PC-3 (cell line): ENCODE measurements around the gene RUFY3. TPM values are rescaled to one million over a fixed set of nuclear protein-coding genes. Genes with fewer than 3 reads are reported as not detected.

Experiments
- ATAC-seq: fragments of 200-7000 bp; cut with Tn5 transposase; 2 replicates; pipeline ENCODE4 v1.9.1; 2020; ENCODE audit warnings: mild to moderate bottlenecking, moderate library complexity
- BruUV-seq: library from RNA; stranded (reverse); fragments of 400-500 nt; replicated peaks from 2 replicates; lab custom pipeline; 2021; lab: Mats Ljungman, UMichigan
- CTCF ChIA-PET: fragments of 300-600 bp; sonication (Branson Sonifier 250); formaldehyde crosslinking; loops from one replicate; lab custom pipeline; 2022; ENCODE audit warnings: antibody characterized with exemption; lab: Charles Lee
- POLR2A ChIA-PET: fragments of 300-600 bp; sonication (Branson Sonifier 250); formaldehyde crosslinking; loops from one replicate; lab custom pipeline; 2022; ENCODE audit warnings: antibody characterized with exemption; ENCODE audit not compliant: unreplicated experiment; lab: Charles Lee
- DNase-seq: peaks from one replicate; pipeline ENCODE4 v3.0.0-alpha.2; 2015
- H2AFZ ChIP-seq: fragments of 300-600 bp; sonication (generic); 2 replicates; pipeline ENCODE4 v1.6.0; 2016; ENCODE audit warnings: antibody characterized with exemption, low read length
- H3F3A ChIP-seq: fragments of 300-600 bp; sonication (generic); one replicate; pipeline ENCODE4 v1.6.0; 2017; ENCODE audit warnings: antibody characterized with exemption, low read length, control low read depth, mild to moderate bottlenecking; ENCODE audit not compliant: unreplicated experiment
- H3K27ac ChIP-seq: fragments of 300-600 bp; sonication (generic); 2 replicates; pipeline ENCODE4 v1.5.1; 2016; ENCODE audit warnings: mild to moderate bottlenecking, low read length
- H3K27me3 ChIP-seq: fragments of 300-600 bp; sonication (generic); 2 replicates; pipeline ENCODE4 v1.6.1; 2016; ENCODE audit warnings: low read length, mixed read lengths
- H3K36me3 ChIP-seq: fragments of 300-600 bp; sonication (generic); 2 replicates; pipeline ENCODE4 v1.6.1; 2016; ENCODE audit warnings: low read depth, mixed run types, low read length, mixed read lengths
- H3K4me1 ChIP-seq: fragments of 300-600 bp; sonication (generic); 2 replicates; pipeline ENCODE4 v1.5.1; 2016; ENCODE audit warnings: low read length; ENCODE audit not compliant: insufficient read depth
- H3K4me2 ChIP-seq: fragments of 300-600 bp; sonication (generic); 2 replicates; pipeline ENCODE4 v1.6.0; 2016; ENCODE audit warnings: low read length
- H3K4me3 ChIP-seq: fragments of 300-600 bp; sonication (generic); 2 replicates; pipeline ENCODE4 v1.5.1; 2016; ENCODE audit warnings: mild to moderate bottlenecking, low read length, mixed read lengths
- H3K79me2 ChIP-seq: fragments of 300-600 bp; sonication (generic); 2 replicates; pipeline ENCODE4 v1.6.1; 2017; ENCODE audit warnings: low read length, mixed read lengths
- H3K9ac ChIP-seq: fragments of 300-600 bp; sonication (generic); 2 replicates; pipeline ENCODE4 v1.6.0; 2016; ENCODE audit warnings: mild to moderate bottlenecking, low read length
- H3K9me2 ChIP-seq: fragments of 300-600 bp; sonication (generic); replicated peaks from 2 replicates; pipeline ENCODE4 v1.6.1; 2016; ENCODE audit warnings: mixed run types, low read length, mixed read lengths
- H3K9me3 ChIP-seq: fragments of 300-600 bp; sonication (generic); 2 replicates; pipeline ENCODE4 v1.6.1; 2016; ENCODE audit warnings: low read length, mixed read lengths
- H4K20me1 ChIP-seq: fragments of 300-600 bp; sonication (generic); 2 replicates; pipeline ENCODE4 v1.6.1; 2016; ENCODE audit warnings: low read length, mixed read lengths
- EZH2 ChIP-seq: fragments of 300-600 bp; sonication (generic); IDR thresholded peaks from one replicate; pipeline ENCODE4 v1.6.1; 2017; ENCODE audit warnings: antibody characterized with exemption, mild to moderate bottlenecking, low read length; ENCODE audit not compliant: unreplicated experiment
- EZH2phosphoT487 ChIP-seq: fragments of 300-600 bp; sonication (generic); IDR thresholded peaks from 2 replicates; pipeline ENCODE4 v1.6.1; 2018; ENCODE audit warnings: mild to moderate bottlenecking, antibody characterized with exemption, low read length, borderline replicate concordance
- intact Hi-C: fragments of 100-400 bp; cut with micrococcal nuclease; formaldehyde crosslinking; loops from 2 replicates; pipeline ENCODE4 v1.9.0; 2023
- total RNA-seq: library from RNA; depleted of rRNA; stranded (reverse); fragments of >200 nt; gene quantifications from 2 replicates; pipeline ENCODE4 v1.2.3, GENCODE V29; 2014
- TF ChIP-seq, protein P1 (sequence below): fragments of 300-600 bp; sonication (generic); conservative IDR thresholded peaks from 2 replicates; pipeline ENCODE4 v1.5.1; 2017; ENCODE audit warnings: antibody characterized with exemption, low read depth, mild to moderate bottlenecking, low read length

RUFY3 gene
- total RNA-seq, 1 experiment from 2014 or later: 25.6 TPM

DNA sequence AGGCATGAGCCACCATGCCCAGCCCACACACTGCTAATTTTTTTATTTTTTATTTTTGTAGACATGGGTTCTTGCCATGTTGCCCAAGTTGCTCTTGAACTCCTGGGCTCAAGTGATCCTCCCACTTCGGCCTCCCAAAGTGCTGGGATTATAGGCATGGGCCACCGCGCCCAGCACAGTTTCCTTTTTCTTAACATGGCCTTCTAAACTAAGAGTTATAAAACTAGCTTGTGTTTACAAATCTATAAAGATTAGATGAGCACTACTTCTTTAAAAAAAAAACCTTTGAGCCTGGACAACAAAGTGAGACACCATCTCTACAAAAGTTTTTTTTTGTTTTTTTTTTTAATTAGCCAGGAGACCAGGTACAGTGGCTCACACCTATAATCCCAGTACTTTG is 107.3 kb downstream of the RUFY3 start:
- ATAC-seq: no peak
- ChIA-PET CTCF (no interaction called here), POLR2A (no interaction called here)
- TF ChIP-seq EZH2phosphoT487 (no peak), EZH2 (no peak)
- TF ChIP-seq, protein P1, sequence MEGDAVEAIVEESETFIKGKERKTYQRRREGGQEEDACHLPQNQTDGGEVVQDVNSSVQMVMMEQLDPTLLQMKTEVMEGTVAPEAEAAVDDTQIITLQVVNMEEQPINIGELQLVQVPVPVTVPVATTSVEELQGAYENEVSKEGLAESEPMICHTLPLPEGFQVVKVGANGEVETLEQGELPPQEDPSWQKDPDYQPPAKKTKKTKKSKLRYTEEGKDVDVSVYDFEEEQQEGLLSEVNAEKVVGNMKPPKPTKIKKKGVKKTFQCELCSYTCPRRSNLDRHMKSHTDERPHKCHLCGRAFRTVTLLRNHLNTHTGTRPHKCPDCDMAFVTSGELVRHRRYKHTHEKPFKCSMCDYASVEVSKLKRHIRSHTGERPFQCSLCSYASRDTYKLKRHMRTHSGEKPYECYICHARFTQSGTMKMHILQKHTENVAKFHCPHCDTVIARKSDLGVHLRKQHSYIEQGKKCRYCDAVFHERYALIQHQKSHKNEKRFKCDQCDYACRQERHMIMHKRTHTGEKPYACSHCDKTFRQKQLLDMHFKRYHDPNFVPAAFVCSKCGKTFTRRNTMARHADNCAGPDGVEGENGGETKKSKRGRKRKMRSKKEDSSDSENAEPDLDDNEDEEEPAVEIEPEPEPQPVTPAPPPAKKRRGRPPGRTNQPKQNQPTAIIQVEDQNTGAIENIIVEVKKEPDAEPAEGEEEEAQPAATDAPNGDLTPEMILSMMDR: no peak
- Histone ChIP-seq H3K4me2 (no peak overlapping the region), H3K9me2 (no peaks in the 10 kb centered on the region), H3F3A (no peaks in the 10 kb centered on the region), H3K27me3 (no peaks in the 10 kb centered on the region), H3K4me3 (no peak overlapping the region), H3K27ac (no peak overlapping the region), H4K20me1 (peaks cover 10% of the 10 kb centered on the region), H3K9me3 (no peaks in the 10 kb centered on the region), H3K79me2 (peaks cover 17% of the 10 kb centered on the region), H2AFZ (no peak overlapping the region), H3K9ac (no peak overlapping the region), H3K36me3 (peaks cover 72% of the 10 kb centered on the region), H3K4me1 (0 out of 2 replicates have a peak, but pooled peaks cover 3% of the 10 kb centered on the region)
- intact Hi-C loops: no loop called here
- no TSS peak for BruUV-seq
- no peak for DNase-seq

DNA sequence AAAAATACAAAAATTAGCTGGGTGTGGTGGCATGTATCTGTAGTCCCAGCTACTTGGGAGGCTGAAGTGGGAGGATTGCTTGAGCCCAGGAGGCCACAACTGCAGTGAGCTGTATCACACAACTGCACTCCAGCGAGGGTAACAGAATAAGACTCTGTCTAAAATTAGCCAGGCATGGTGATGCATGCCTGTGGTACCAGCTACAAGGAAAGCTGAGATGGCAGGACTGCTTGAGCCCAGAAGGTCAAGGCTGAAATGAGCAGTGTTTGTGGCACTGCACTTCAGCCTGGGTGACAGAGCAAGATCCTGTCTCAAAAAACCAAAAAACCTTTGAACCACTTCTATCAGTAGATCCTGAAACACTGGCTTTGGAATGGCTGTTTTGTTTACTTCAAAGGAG is 107.7 kb downstream of the RUFY3 start:
- H3K4me3 ChIP-seq: no peak overlapping the region
- peaks cover 22% of the 10 kb centered on the region for H3K79me2 ChIP-seq
- H3K9ac ChIP-seq: no peak overlapping the region
- intact Hi-C loops: no loop called here
- POLR2A ChIA-PET: no interaction called here
- no peak overlapping the region for H3K27ac ChIP-seq
- H3K4me2 ChIP-seq: no peak overlapping the region
- DNase-seq (no peak), ATAC-seq (no peak)
- no peaks in the 10 kb centered on the region for H3K9me3 ChIP-seq
- no peaks in the 10 kb centered on the region for H3K27me3 ChIP-seq
- TF ChIP-seq EZH2phosphoT487 (no peak), EZH2 (no peak)
- TF ChIP-seq, protein P1: no peak
- CTCF ChIA-PET: no interaction called here
- H3K9me2 ChIP-seq: no peaks in the 10 kb centered on the region
- H3F3A ChIP-seq: no peaks in the 10 kb centered on the region
- no TSS peak for BruUV-seq
- H3K4me1 ChIP-seq: 0 out of 2 replicates have a peak, but pooled peaks cover 3% of the 10 kb centered on the region
- H3K36me3 ChIP-seq: peaks cover 72% of the 10 kb centered on the region
- H4K20me1 ChIP-seq: peaks cover 10% of the 10 kb centered on the region
- H2AFZ ChIP-seq: no peak overlapping the region

DNA sequence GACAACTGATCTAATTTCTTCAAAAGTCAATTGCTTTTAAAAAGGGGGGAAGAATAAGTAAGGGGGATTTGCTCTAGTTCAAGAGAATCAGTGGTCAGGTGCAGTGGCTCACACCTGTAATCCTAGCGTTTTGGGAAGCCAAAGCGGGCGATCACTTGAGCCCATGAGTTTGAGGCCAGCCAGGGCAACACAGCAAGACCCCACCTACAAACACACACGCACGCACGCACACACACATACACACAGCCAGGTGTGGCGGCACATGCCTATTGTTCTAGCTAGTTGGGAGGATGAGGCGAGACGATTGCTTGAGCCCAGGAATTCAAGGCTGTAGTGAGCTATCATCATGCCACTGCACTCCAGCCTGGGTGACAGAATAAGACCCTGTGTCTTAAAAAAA is 108.3 kb downstream of the RUFY3 start:
- POLR2A ChIA-PET: no interaction called here
- no peaks in the 10 kb centered on the region for H3K27me3 ChIP-seq
- peaks cover 28% of the 10 kb centered on the region for H3K79me2 ChIP-seq
- H3K27ac ChIP-seq: no peak overlapping the region
- CTCF ChIA-PET: no interaction called here
- ATAC-seq (no peak), DNase-seq (no peak)
- H3K4me3 ChIP-seq: no peak overlapping the region
- peaks cover 71% of the 10 kb centered on the region for H3K36me3 ChIP-seq
- H3F3A ChIP-seq: no peaks in the 10 kb centered on the region
- intact Hi-C loops: loop anchor here (10.0 kb wide), 1 partner anchor 95 kb away; no protein-coding TSS in a partner anchor
- no TSS peak for BruUV-seq
- no peak overlapping the region for H3K4me2 ChIP-seq
- 0 out of 2 replicates have a peak, but pooled peaks cover 3% of the 10 kb centered on the region for H3K4me1 ChIP-seq
- H3K9me3 ChIP-seq: no peaks in the 10 kb centered on the region
- peaks cover 10% of the 10 kb centered on the region for H4K20me1 ChIP-seq
- TF ChIP-seq EZH2phosphoT487 (no peak), EZH2 (no peak)
- TF ChIP-seq, protein P1: no peak
- no peaks in the 10 kb centered on the region for H3K9me2 ChIP-seq
- H2AFZ ChIP-seq: no peak overlapping the region
- H3K9ac ChIP-seq: no peak overlapping the region
